B cell (primary cell): Measurements from ENCODE around the gene ZNF799. TPM values are rescaled to one million over a fixed set of nuclear protein-coding genes. Genes with fewer than 3 reads are reported as not detected.
"Not testable (repeated sequence)": the region's sequence is repeated elsewhere in the genome, so short reads cannot be mapped to it uniquely, and the experiment has no call there.

Source experiments
- ATAC-seq: fragments of 200-7000 bp; cut with Tn5 transposase; one replicate; pipeline ENCODE4 v1.10.0; 2021; ENCODE audit warnings: low read depth, mild to moderate bottlenecking, moderate number of reproducible peaks, moderate library complexity
- CTCF ChIA-PET: fragments of 350-600 bp; sonication (Branson Sonifier 250); formaldehyde crosslinking; loops from one replicate; lab custom pipeline; 2021; ENCODE audit warnings: antibody characterized with exemption, inconsistent platforms; lab: Charles Lee
- POLR2A ChIA-PET: fragments of 350-600 bp; sonication (Branson Sonifier 250); formaldehyde crosslinking; loops from one replicate; lab custom pipeline; 2021; ENCODE audit warnings: antibody characterized with exemption; lab: Charles Lee
- DNase-seq: peaks from one replicate; pipeline ENCODE4 v3.0.0; 2013
- H2AFZ ChIP-seq: 2 replicates; pipeline ENCODE4 v1.6.1; 2012; ENCODE audit warnings: mild to moderate bottlenecking, low read depth, low read length; ENCODE audit not compliant: insufficient read depth, poor library complexity, severe bottlenecking
- H3K27ac ChIP-seq, 2 donors: 1 replicate in 1 of 2; 2 replicates in 1 of 2; pipeline ENCODE4 v1.5.1; 2012 to 2013; ENCODE audit warnings: low read length in 2 of 2, mild to moderate bottlenecking in 2 of 2, moderate library complexity in 1 of 2
- H3K27me3 ChIP-seq, 4 experiments: fragments of 200-600 bp in 1 of 4; sonication (generic) in 1 of 4; replicated peaks in 1 of 4; 1 replicate in 2 of 4; 2 replicates in 2 of 4; pipeline versions ENCODE4 v1.6.1 to v1.7.0; 2013 to 2016; ENCODE audit warnings: low read length in 3 of 4, mild to moderate bottlenecking in 2 of 4, mixed read lengths in 1 of 4, moderate library complexity in 1 of 4; ENCODE audit not compliant: insufficient read depth in 4 of 4, control insufficient read depth in 3 of 4; ENCODE audit errors: control extremely low read depth in 1 of 4
- H3K36me3 ChIP-seq, 2 experiments: replicated peaks in 1 of 2; 1 replicate in 1 of 2; 2 replicates in 1 of 2; pipeline versions ENCODE4 v1.6.1 to v1.7.1; 2013; ENCODE audit warnings: low read length in 1 of 2; ENCODE audit not compliant: insufficient read depth in 2 of 2, control insufficient read depth in 1 of 2; ENCODE audit errors: control extremely low read depth in 1 of 2, extremely low read depth in 1 of 2
- H3K4me1 ChIP-seq, 2 donors: fragments of 200-600 bp in 1 of 2; sonication (generic) in 1 of 2; 1 replicate in 1 of 2; 2 replicates in 1 of 2; pipeline versions ENCODE4 v1.5.1 to v1.6.1; 2013 to 2017; ENCODE audit warnings: low read length in 2 of 2; ENCODE audit not compliant: control insufficient read depth in 2 of 2, insufficient read depth in 2 of 2
- H3K4me2 ChIP-seq: replicated peaks from 2 replicates; pipeline ENCODE3; 2012; ENCODE audit warnings: mild to moderate bottlenecking, low read depth, low read length; ENCODE audit not compliant: poor library complexity, severe bottlenecking
- H3K4me3 ChIP-seq, 5 experiments: fragments of 200-600 bp in 1 of 5; sonication (generic) in 1 of 5; 1 replicate in 3 of 5; 2 replicates in 2 of 5; pipeline versions ENCODE4 v1.5.1 to v1.7.0; 2011 to 2016; ENCODE audit warnings: low read length in 4 of 5, mild to moderate bottlenecking in 4 of 5, low read depth in 2 of 5, control low read depth in 1 of 5, moderate library complexity in 1 of 5; ENCODE audit not compliant: insufficient read depth in 1 of 5; ENCODE audit errors: control extremely low read depth in 1 of 5, extremely low read depth in 1 of 5
- H3K79me2 ChIP-seq: fragments of 200-600 bp; sonication (generic); one replicate; pipeline ENCODE4 v1.6.0; 2016; ENCODE audit warnings: low read length; ENCODE audit not compliant: control insufficient read depth, insufficient read depth
- H3K9ac ChIP-seq: fragments of 200-600 bp; sonication (generic); 2 replicates; pipeline ENCODE4 v1.6.1; 2017; ENCODE audit warnings: mild to moderate bottlenecking, low read length, moderate library complexity
- H3K9me3 ChIP-seq, 3 donors: one replicate each; pipeline versions ENCODE4 v1.6.1 to v1.7.1; 2013; ENCODE audit warnings: low read length in 2 of 3; ENCODE audit not compliant: control insufficient read depth in 2 of 3, insufficient read depth in 1 of 3; ENCODE audit errors: control extremely low read depth in 1 of 3
- H4K20me1 ChIP-seq: 2 replicates; pipeline ENCODE4 v1.6.0; 2012; ENCODE audit warnings: mild to moderate bottlenecking, low read length; ENCODE audit not compliant: insufficient read depth, control insufficient read depth, poor library complexity, severe bottlenecking
- H3K27ac Mint-ChIP-seq: one replicate; pipeline ENCODE4 v1.8.0; 2021; ENCODE audit warnings: mixed read lengths
- H3K27me3 Mint-ChIP-seq: one replicate; pipeline ENCODE4 v1.8.0; 2021; ENCODE audit warnings: mixed read lengths
- H3K4me1 Mint-ChIP-seq: one replicate; pipeline ENCODE4 v1.8.0; 2021; ENCODE audit warnings: mixed read lengths
- H3K4me3 Mint-ChIP-seq: one replicate; pipeline ENCODE4 v1.8.0; 2021; ENCODE audit warnings: mixed read lengths
- H3K9me3 Mint-ChIP-seq: one replicate; pipeline ENCODE4 v1.8.0; 2022; ENCODE audit warnings: mixed read lengths; ENCODE audit not compliant: insufficient read depth
- EZH2 ChIP-seq: IDR thresholded peaks from 2 replicates; pipeline ENCODE4 v1.6.1; 2012; ENCODE audit warnings: borderline replicate concordance, low read depth, mild to moderate bottlenecking, moderate library complexity, low read length; ENCODE audit not compliant: insufficient read depth, poor library complexity, severe bottlenecking
- WGBS: methylation state at CpG from one replicate; pipeline ENCODE4 v1.1.5; 2013; ENCODE audit warnings: missing lambda C conversion rate; ENCODE audit not compliant: insufficient coverage; 5-methylcytosine and 5-hydroxymethylcytosine counted together
- intact Hi-C: fragments of 100-400 bp; cut with micrococcal nuclease; formaldehyde crosslinking; loops from one replicate; pipeline ENCODE4 v1.10.0; 2022
- polyA plus RNA-seq: library from polyadenylated mRNA; depleted of rRNA; stranded (reverse); fragments of >200 nt; gene quantifications from 2 replicates; pipeline ENCODE4 v1.2.3, GENCODE V29; 2012
- total RNA-seq, 2 donors: library from RNA; stranded (reverse); fragments of 120-200 nt in 1 of 2; gene quantifications; 1 replicate in 1 of 2; 2 replicates in 1 of 2; pipeline versions ENCODE4 v1.2.3 to v1.2.4, GENCODE V29; 2013 to 2022
- TF ChIP-seq, protein P1 (sequence below): fragments of 200-600 bp; IDR thresholded peaks from one replicate; pipeline ENCODE4 v1.8.0; 2022; ENCODE audit warnings: antibody characterized with exemption, mild to moderate bottlenecking

Gene ZNF799
- total and polyA plus RNA-seq, 2 donors (not counting 1 experiment from before 2014, with no cell fraction given), result 3.7 to 10.5 TPM

DNA sequence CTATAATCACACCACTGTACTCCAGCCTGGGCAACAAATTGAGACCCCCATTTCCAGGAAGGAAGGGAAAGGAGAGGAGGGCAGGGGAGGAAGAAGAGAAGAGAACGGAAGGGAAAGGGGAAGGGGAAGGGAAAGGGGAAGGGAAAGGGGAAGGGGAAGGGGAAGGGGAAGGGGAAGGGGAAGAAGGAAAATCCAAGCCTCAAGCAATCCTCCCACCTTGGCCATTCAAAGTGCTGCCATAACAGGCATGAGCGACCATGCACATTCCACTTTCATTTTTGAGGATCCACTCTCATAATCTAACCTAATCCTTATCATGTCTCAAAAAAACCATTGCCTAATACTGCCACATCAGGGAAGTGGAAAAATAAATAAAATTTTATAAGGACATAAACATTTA is 14.7 kb downstream of the ZNF799 start:
- H2AFZ ChIP-seq, H3K9ac ChIP-seq, ATAC-seq, POLR2A ChIA-PET, DNase-seq, H3K27ac ChIP-seq, H3K4me3 Mint-ChIP-seq, CTCF ChIA-PET, H3K27me3 ChIP-seq, H3K27ac Mint-ChIP-seq, intact Hi-C loops, H4K20me1 ChIP-seq, H3K9me3 Mint-ChIP-seq, H3K27me3 Mint-ChIP-seq, H3K79me2 ChIP-seq, H3K4me1 ChIP-seq, H3K4me2 ChIP-seq, H3K4me3 ChIP-seq: not testable (repeated sequence)
- peaks cover 11% of the 10 kb centered on the region for H3K4me1 Mint-ChIP-seq
- Histone ChIP-seq H3K9me3 (peaks cover 7 to 12% (median 10%) of the 10 kb centered on the region in 3 donors), H3K36me3 (peaks cover 6 to 18% of the 10 kb centered on the region in 2 experiments)
- no CpG with 5 or more reads among the region's 2 CpGs for WGBS

- peaks cover 9% of the 10 kb centered on the region for H3K4me1 Mint-ChIP-seq
- Histone ChIP-seq H3K27me3 (no peaks in the 10 kb centered on the region), H4K20me1 (no peaks in the 10 kb centered on the region), H2AFZ (no peak overlapping the region), H3K4me1 (peaks cover 0 to 3% of the 10 kb centered on the region in 2 donors), H3K9ac (no peak overlapping the region), H3K27ac (no peak overlapping the region), H3K79me2 (no peaks in the 10 kb centered on the region), H3K36me3 (peaks cover 3 to 17% of the 10 kb centered on the region in 2 experiments), H3K9me3 (peaks cover 12 to 34% (median 31%) of the 10 kb centered on the region in 3 donors), H3K4me2 (no peak overlapping the region), H3K4me3 (no peak overlapping the region)
- no peak overlapping the region for H3K27ac Mint-ChIP-seq
- intact Hi-C loops, result no loop called here
- ATAC-seq, result no peak
- H3K4me3 Mint-ChIP-seq, result no peak overlapping the region
- no peak for DNase-seq
- CTCF ChIA-PET, result no interaction called here
- H3K9me3 Mint-ChIP-seq, result peaks cover 20% of the 10 kb centered on the region
- POLR2A ChIA-PET, result interaction anchor here (0.9 kb wide), 1 partner anchor 15 kb away, joined by 3 read pairs; the partner anchor contains the start of gene ZNF442
- H3K27me3 Mint-ChIP-seq, result no peaks in the 10 kb centered on the region
- 100% methylated on average over 1 of the region's 2 CpGs for WGBS
- no peak for TF ChIP-seq EZH2
- TF ChIP-seq, protein P1, sequence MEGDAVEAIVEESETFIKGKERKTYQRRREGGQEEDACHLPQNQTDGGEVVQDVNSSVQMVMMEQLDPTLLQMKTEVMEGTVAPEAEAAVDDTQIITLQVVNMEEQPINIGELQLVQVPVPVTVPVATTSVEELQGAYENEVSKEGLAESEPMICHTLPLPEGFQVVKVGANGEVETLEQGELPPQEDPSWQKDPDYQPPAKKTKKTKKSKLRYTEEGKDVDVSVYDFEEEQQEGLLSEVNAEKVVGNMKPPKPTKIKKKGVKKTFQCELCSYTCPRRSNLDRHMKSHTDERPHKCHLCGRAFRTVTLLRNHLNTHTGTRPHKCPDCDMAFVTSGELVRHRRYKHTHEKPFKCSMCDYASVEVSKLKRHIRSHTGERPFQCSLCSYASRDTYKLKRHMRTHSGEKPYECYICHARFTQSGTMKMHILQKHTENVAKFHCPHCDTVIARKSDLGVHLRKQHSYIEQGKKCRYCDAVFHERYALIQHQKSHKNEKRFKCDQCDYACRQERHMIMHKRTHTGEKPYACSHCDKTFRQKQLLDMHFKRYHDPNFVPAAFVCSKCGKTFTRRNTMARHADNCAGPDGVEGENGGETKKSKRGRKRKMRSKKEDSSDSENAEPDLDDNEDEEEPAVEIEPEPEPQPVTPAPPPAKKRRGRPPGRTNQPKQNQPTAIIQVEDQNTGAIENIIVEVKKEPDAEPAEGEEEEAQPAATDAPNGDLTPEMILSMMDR, result no peak
These were observed 20.7 kb downstream of the ZNF799 start for GRCh38 chr19:12380444-12380737.
